H9 (cell line): ENCODE data around the gene DMD. TPM values are rescaled to one million over a fixed set of nuclear protein-coding genes. Genes with fewer than 3 reads are reported as not detected.

Experiments used
- DNase-seq: peaks from one replicate; pipeline ENCODE4 v3.0.0-alpha.2; 2017
- H2AFZ ChIP-seq: one replicate; pipeline ENCODE4 v1.6.1; 2013; ENCODE audit warnings: mild to moderate bottlenecking, low read length, control low read depth, moderate library complexity
- H2AK5ac ChIP-seq: 2 replicates; pipeline ENCODE4 v1.6.1; 2013; ENCODE audit warnings: low read length, control low read depth, mixed read lengths; ENCODE audit not compliant: insufficient read length
- H2BK120ac ChIP-seq: one replicate; pipeline ENCODE4 v1.6.1; 2013; ENCODE audit warnings: low read depth, mild to moderate bottlenecking, low read length, control low read depth, inconsistent platforms; ENCODE audit not compliant: poor library complexity, severe bottlenecking
- H2BK12ac ChIP-seq: 2 replicates; pipeline ENCODE4 v1.6.1; 2013; ENCODE audit warnings: low read length, control low read depth, mixed read lengths, low read depth; ENCODE audit not compliant: insufficient read length
- H2BK15ac ChIP-seq: 2 replicates; pipeline ENCODE4 v1.6.1; 2013; ENCODE audit warnings: low read depth, low read length, control low read depth
- H2BK20ac ChIP-seq: one replicate; pipeline ENCODE4 v1.6.1; 2013; ENCODE audit warnings: low read depth, mild to moderate bottlenecking, low read length, control low read depth, inconsistent platforms; ENCODE audit not compliant: poor library complexity, severe bottlenecking
- H2BK5ac ChIP-seq: 2 replicates; pipeline ENCODE4 v1.6.1; 2013; ENCODE audit warnings: low read length, control low read depth, mixed read lengths; ENCODE audit not compliant: insufficient read length
- H3K14ac ChIP-seq: 2 replicates; pipeline ENCODE4 v1.6.1; 2013; ENCODE audit warnings: low read length, control low read depth; ENCODE audit not compliant: insufficient read depth
- H3K18ac ChIP-seq: 2 replicates; pipeline ENCODE4 v1.6.1; 2013; ENCODE audit warnings: low read depth, mild to moderate bottlenecking, mixed read lengths, low read length, control low read depth; ENCODE audit not compliant: insufficient read length
- H3K23ac ChIP-seq: 2 replicates; pipeline ENCODE4 v1.6.1; 2013; ENCODE audit warnings: low read length, control low read depth, mixed read lengths, low read depth; ENCODE audit not compliant: insufficient read length
- H3K23me2 ChIP-seq: 2 replicates; pipeline ENCODE4 v1.6.1; 2013; ENCODE audit warnings: low read depth, mild to moderate bottlenecking, mixed read lengths, low read length, control low read depth; ENCODE audit not compliant: insufficient read length, poor library complexity, severe bottlenecking
- H3K27ac ChIP-seq: 2 replicates; pipeline ENCODE4 v1.5.1; 2013; ENCODE audit warnings: low read length, control low read depth, mixed read lengths, low read depth; ENCODE audit not compliant: insufficient read length
- H3K27me3 ChIP-seq: 2 replicates; pipeline ENCODE4 v1.6.1; 2013; ENCODE audit warnings: low read length, control low read depth, inconsistent platforms; ENCODE audit not compliant: insufficient read depth
- H3K4ac ChIP-seq: 2 replicates; pipeline ENCODE4 v1.6.1; 2013; ENCODE audit warnings: low read depth, mild to moderate bottlenecking, control low read depth, inconsistent platforms, low read length, moderate library complexity
- H3K4me1 ChIP-seq: 2 replicates; pipeline ENCODE4 v1.6.1; 2013; ENCODE audit warnings: low read length, control low read depth, inconsistent platforms; ENCODE audit not compliant: insufficient read depth
- H3K4me2 ChIP-seq: 2 replicates; pipeline ENCODE4 v1.6.1; 2013; ENCODE audit warnings: low read length, control low read depth, mixed read lengths; ENCODE audit not compliant: insufficient read length, insufficient read depth
- H3K56ac ChIP-seq: 2 replicates; pipeline ENCODE4 v1.6.1; 2013; ENCODE audit warnings: low read depth, mild to moderate bottlenecking, mixed read lengths, low read length, control low read depth; ENCODE audit not compliant: insufficient read length
- H3K79me1 ChIP-seq: 2 replicates; pipeline ENCODE4 v1.6.1; 2013; ENCODE audit warnings: low read depth, mild to moderate bottlenecking, moderate library complexity, low read length, control low read depth, inconsistent platforms; ENCODE audit not compliant: insufficient read depth, poor library complexity, severe bottlenecking
- H3K79me2 ChIP-seq: 2 replicates; pipeline ENCODE4 v1.6.1; 2013; ENCODE audit warnings: low read length, control low read depth, inconsistent platforms; ENCODE audit not compliant: insufficient read depth
- H3K9ac ChIP-seq: 2 replicates; pipeline ENCODE4 v1.6.1; 2013; ENCODE audit warnings: low read length, control low read depth, mixed read lengths; ENCODE audit not compliant: insufficient read length; ENCODE audit errors: extremely low read depth
- H3K9me3 ChIP-seq: one replicate; pipeline ENCODE4 v1.6.1; 2013; ENCODE audit warnings: low read depth, low read length, inconsistent platforms; ENCODE audit not compliant: control insufficient read depth
- H3T11ph ChIP-seq: one replicate; pipeline ENCODE4 v1.6.1; 2013; ENCODE audit warnings: mild to moderate bottlenecking, low read length, control low read depth, inconsistent platforms
- H4K20me1 ChIP-seq: one replicate; pipeline ENCODE4 v1.6.1; 2013; ENCODE audit not compliant: control insufficient read depth, insufficient read length, insufficient read depth
- H4K5ac ChIP-seq: 2 replicates; pipeline ENCODE4 v1.6.1; 2013; ENCODE audit warnings: low read depth, mild to moderate bottlenecking, mixed read lengths, low read length, control low read depth; ENCODE audit not compliant: insufficient read length
- H4K8ac ChIP-seq: replicated peaks from 2 replicates; pipeline ENCODE4 v1.6.1; 2013; ENCODE audit warnings: low read length, control low read depth, mixed read lengths, low read depth; ENCODE audit not compliant: insufficient read length
- H4K91ac ChIP-seq: 2 replicates; pipeline ENCODE4 v1.6.1; 2013; ENCODE audit warnings: low read depth, mild to moderate bottlenecking, moderate library complexity, mixed read lengths, low read length, control low read depth; ENCODE audit not compliant: insufficient read length
- H3K27ac Mint-ChIP-seq, 3 experiments: 2 replicates in 2 of 3; 3 replicates in 1 of 3; pipeline ENCODE4 v1.8.0; 2020 to 2021; ENCODE audit warnings: mixed read lengths in 3 of 3, mild to moderate bottlenecking in 1 of 3, moderate library complexity in 1 of 3
- H3K27me3 Mint-ChIP-seq: 2 replicates; pipeline ENCODE4 v1.8.0; 2021; ENCODE audit warnings: low read depth, mild to moderate bottlenecking, moderate library complexity, mixed read lengths
- H3K36me3 Mint-ChIP-seq, 3 experiments: 2 replicates in 2 of 3; 3 replicates in 1 of 3; pipeline ENCODE4 v1.8.0; 2020 to 2021; ENCODE audit warnings: low read depth in 3 of 3, mixed read lengths in 3 of 3; ENCODE audit not compliant: insufficient read depth in 1 of 3
- H3K4me1 Mint-ChIP-seq, 2 experiments: 2 replicates each; pipeline ENCODE4 v1.8.0; 2020; ENCODE audit warnings: mixed read lengths in 2 of 2
- H3K4me3 Mint-ChIP-seq, 2 experiments: 2 replicates in 1 of 2; 3 replicates in 1 of 2; pipeline ENCODE4 v1.8.0; 2020 to 2021; ENCODE audit warnings: mild to moderate bottlenecking in 2 of 2, mixed read lengths in 2 of 2, moderate library complexity in 1 of 2
- H3K9me3 Mint-ChIP-seq, 2 experiments: 2 replicates in 1 of 2; 3 replicates in 1 of 2; pipeline ENCODE4 v1.8.0; 2020; ENCODE audit warnings: mild to moderate bottlenecking in 2 of 2, mixed read lengths in 2 of 2, moderate library complexity in 1 of 2
- CTCF ChIP-seq: fragments of 200-600 bp; sonication (generic); conservative IDR thresholded peaks from 3 replicates; pipeline ENCODE4 v1.8.0; 2021; ENCODE audit warnings: antibody characterized with exemption, mild to moderate bottlenecking
- WGBS: extraction: QIAGEN DNeasy Blood & Tissue Kit; methylation state at CpG from one replicate; pipeline ENCODE4 v1.1.7; 2013; ENCODE audit warnings: missing lambda C conversion rate, low lambda C conversion rate, mixed read lengths; ENCODE audit not compliant: insufficient read length; ENCODE audit errors: extremely low coverage; 5-methylcytosine and 5-hydroxymethylcytosine counted together
- total RNA-seq: library from RNA; stranded (reverse); gene quantifications from 2 replicates; pipeline ENCODE4 v1.2.1, GENCODE V29; 2021

DMD gene
- total RNA-seq, 1 experiment from 2014 or later: 3.8 TPM

DNA sequence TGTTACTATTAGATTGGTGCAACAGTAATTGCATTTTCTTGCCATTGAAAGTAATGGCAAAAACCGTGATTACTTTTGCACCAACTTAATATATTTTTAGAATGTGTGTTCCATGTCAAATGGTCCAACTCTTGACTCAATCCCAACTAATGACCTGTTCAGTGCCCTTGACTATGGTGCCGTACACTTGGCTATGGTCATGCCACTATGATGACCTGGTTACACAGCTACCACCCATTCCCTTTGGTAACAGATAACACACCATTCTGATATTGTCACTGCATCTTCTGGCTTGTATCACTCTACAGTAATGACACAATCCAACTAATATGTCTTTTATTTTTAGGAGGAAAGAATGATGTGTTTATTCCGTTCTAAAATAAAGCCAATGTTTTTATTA is 469.4 kb downstream of the DMD start:
- no peak overlapping the region for H3K14ac ChIP-seq
- no CpG with 5 or more reads among the region's 3 CpGs for WGBS
- no peak overlapping the region for H2BK15ac ChIP-seq
- TF ChIP-seq CTCF: no peak
- H3K79me2 ChIP-seq: no peaks in the 10 kb centered on the region
- no peak overlapping the region for H2AFZ ChIP-seq
- H2BK120ac ChIP-seq: no peak overlapping the region
- no peak overlapping the region for H3K27ac Mint-ChIP-seq
- no peaks in the 10 kb centered on the region for H3K4me1 Mint-ChIP-seq
- no peak overlapping the region for H3K4ac ChIP-seq
- no peaks in the 10 kb centered on the region for H3K9me3 ChIP-seq
- H4K5ac ChIP-seq: no peak overlapping the region
- H3K23me2 ChIP-seq: no peaks in the 10 kb centered on the region
- no peak overlapping the region for H3K4me3 Mint-ChIP-seq
- no peak overlapping the region for H2BK12ac ChIP-seq
- no peak overlapping the region for H2BK20ac ChIP-seq
- no peaks in the 10 kb centered on the region; a peak in 1 of 7 replicates for H3K36me3 Mint-ChIP-seq
- H4K8ac ChIP-seq: no peak overlapping the region
- no peak overlapping the region for H3K4me2 ChIP-seq
- H3K56ac ChIP-seq: no peak overlapping the region
- no peaks in the 10 kb centered on the region for H3K79me1 ChIP-seq
- no peaks in the 10 kb centered on the region for H4K20me1 ChIP-seq
- no peaks in the 10 kb centered on the region for H3K27me3 ChIP-seq
- no peaks in the 10 kb centered on the region for H3K4me1 ChIP-seq
- DNase-seq: no peak
- no peak overlapping the region for H2BK5ac ChIP-seq
- no peak overlapping the region for H4K91ac ChIP-seq
- H3K9ac ChIP-seq: no peak overlapping the region
- H3K9me3 Mint-ChIP-seq: peaks cover 0 to 23% of the 10 kb centered on the region in 2 experiments; a peak in 3 of 5 replicates
- no peaks in the 10 kb centered on the region for H3K27me3 Mint-ChIP-seq
- no peak overlapping the region for H3K23ac ChIP-seq
- no peak overlapping the region for H3K18ac ChIP-seq
- no peak overlapping the region for H2AK5ac ChIP-seq
- H3T11ph ChIP-seq: no peak overlapping the region
- H3K27ac ChIP-seq: no peak overlapping the region
